IMR-90 (cell line): Measurements from ENCODE around the gene PCGF3.

Experiments
- CTCF ChIP-seq: conservative IDR thresholded peaks from 2 replicates; pipeline ENCODE4 v1.5.1; 2012; ENCODE audit warnings: mild to moderate bottlenecking, low read depth, low read length, improper control_type of control experiment
- FOS ChIP-seq: fragments of 150-350 bp; IDR thresholded peaks from 2 replicates; pipeline ENCODE4 v1.6.1; 2016; ENCODE audit warnings: low read depth, low read length
- MAZ ChIP-seq: IDR thresholded peaks from 2 replicates; pipeline ENCODE4 v1.6.1; 2012; ENCODE audit warnings: low read depth, mild to moderate bottlenecking, low read length, improper control_type of control experiment, moderate library complexity, borderline replicate concordance
- POLR2A ChIP-seq: IDR thresholded peaks from 2 replicates; pipeline ENCODE4 v1.6.1; 2012; ENCODE audit warnings: mild to moderate bottlenecking, low read depth, low read length
- SMC3 ChIP-seq: fragments of 150-350 bp; IDR thresholded peaks from 2 replicates; pipeline ENCODE4 v1.6.1; 2016; ENCODE audit warnings: low read depth, mild to moderate bottlenecking, antibody characterized with exemption, low read length, moderate library complexity
- USF2 ChIP-seq: fragments of 150-350 bp; IDR thresholded peaks from 2 replicates; pipeline ENCODE4 v1.6.1; 2017; ENCODE audit warnings: mild to moderate bottlenecking, antibody characterized with exemption, low read length, low read depth

GRCh38 chr4:718460-718859, 12.8 kb downstream of the PCGF3 start:
- TF ChIP-seq CTCF (no peak), MAZ (no peak), POLR2A (no peak), SMC3 (no peak), FOS (no peak), USF2 (no peak)
